IMR-90 (cell line): ENCODE data around the gene ABCC10. TPM values are rescaled to one million over a fixed set of nuclear protein-coding genes. Genes with fewer than 3 reads are reported as not detected.

Experiments used
- ATAC-seq: fragments of 200-7000 bp; cut with Tn5 transposase; 2 replicates; pipeline ENCODE4 v1.9.1; 2020; ENCODE audit warnings: low read depth, mild to moderate bottlenecking, moderate library complexity
- BruUV-seq: library from RNA; stranded (reverse); fragments of 400-500 nt; replicated peaks from 2 replicates; lab custom pipeline; 2021; lab: Mats Ljungman, UMichigan
- CTCF ChIA-PET: fragments of 300-600 bp; formaldehyde crosslinking; extraction: SDS; loops from one replicate; lab custom pipeline; 2021; ENCODE audit warnings: antibody characterized with exemption; lab: Yijun Ruan, JAX
- POLR2A ChIA-PET: fragments of 300-600 bp; sonication (Branson Sonifier 250); formaldehyde crosslinking; loops from one replicate; lab custom pipeline; 2022; ENCODE audit warnings: antibody characterized with exemption; ENCODE audit not compliant: unreplicated experiment; lab: Charles Lee
- DNase-seq: peaks from one replicate; pipeline ENCODE4 v3.0.0; 2013
- H2AFZ ChIP-seq: replicated peaks from 2 replicates; pipeline ENCODE3; 2013; ENCODE audit warnings: low read length, mild to moderate bottlenecking; ENCODE audit not compliant: poor library complexity
- H2AK5ac ChIP-seq: 2 replicates; pipeline ENCODE4 v1.6.1; 2013; ENCODE audit warnings: low read depth, low read length, inconsistent platforms
- H2AK9ac ChIP-seq: replicated peaks from 2 replicates; pipeline ENCODE3; 2013; ENCODE audit warnings: mild to moderate bottlenecking, low read depth, low read length, moderate library complexity; ENCODE audit not compliant: poor library complexity
- H2BK120ac ChIP-seq: 2 replicates; pipeline ENCODE4 v1.6.1; 2013; ENCODE audit warnings: low read depth, low read length, inconsistent platforms
- H2BK15ac ChIP-seq: 3 replicates; pipeline ENCODE4 v1.6.1; 2013; ENCODE audit warnings: low read depth, low read length, inconsistent platforms
- H2BK20ac ChIP-seq: 2 replicates; pipeline ENCODE4 v1.6.1; 2013; ENCODE audit warnings: low read depth, mild to moderate bottlenecking, inconsistent platforms, low read length, moderate library complexity
- H2BK5ac ChIP-seq: 2 replicates; pipeline ENCODE4 v1.6.1; 2013; ENCODE audit warnings: mild to moderate bottlenecking, low read depth, low read length, inconsistent platforms; ENCODE audit not compliant: poor library complexity, severe bottlenecking
- H3K14ac ChIP-seq: replicated peaks from 2 replicates; pipeline ENCODE4 v1.6.1; 2013; ENCODE audit warnings: low read depth, low read length, inconsistent platforms
- H3K18ac ChIP-seq: 2 replicates; pipeline ENCODE4 v1.6.1; 2013; ENCODE audit warnings: low read depth, low read length, control low read depth
- H3K23ac ChIP-seq: 2 replicates; pipeline ENCODE4 v1.6.1; 2013; ENCODE audit warnings: low read depth, low read length, inconsistent platforms
- H3K27ac ChIP-seq: 2 replicates; pipeline ENCODE4 v1.5.1; 2013; ENCODE audit warnings: mild to moderate bottlenecking, control low read depth, low read length; ENCODE audit not compliant: insufficient read depth
- H3K27me3 ChIP-seq: 2 replicates; pipeline ENCODE4 v1.6.1; 2013; ENCODE audit warnings: low read length; ENCODE audit not compliant: control insufficient read depth, insufficient read depth
- H3K36me3 ChIP-seq: 2 replicates; pipeline ENCODE4 v1.6.1; 2013; ENCODE audit warnings: low read length, mixed read lengths; ENCODE audit not compliant: control insufficient read depth, insufficient read depth
- H3K4ac ChIP-seq: 2 replicates; pipeline ENCODE4 v1.6.1; 2013; ENCODE audit warnings: low read depth, low read length, inconsistent platforms
- H3K4me1 ChIP-seq: 2 replicates; pipeline ENCODE4 v1.6.1; 2013; ENCODE audit warnings: low read length, mixed read lengths; ENCODE audit not compliant: control insufficient read depth, insufficient read depth
- H3K4me2 ChIP-seq: 2 replicates; pipeline ENCODE4 v1.6.1; 2013; ENCODE audit warnings: low read depth, mild to moderate bottlenecking, control low read depth, low read length, moderate library complexity
- H3K4me3 ChIP-seq: 2 replicates; pipeline ENCODE4 v1.5.1; 2013; ENCODE audit warnings: low read depth, mild to moderate bottlenecking, control low read depth, low read length, moderate library complexity; ENCODE audit not compliant: insufficient read depth
- H3K56ac ChIP-seq: 2 replicates; pipeline ENCODE4 v1.6.1; 2013; ENCODE audit warnings: low read length, inconsistent platforms; ENCODE audit not compliant: insufficient read depth; ENCODE audit errors: extremely low read depth
- H3K79me1 ChIP-seq, 2 experiments: 2 replicates each; pipeline ENCODE4 v1.6.1; 2013; ENCODE audit warnings: low read length in 2 of 2, inconsistent platforms in 1 of 2, low read depth in 1 of 2
- H3K9ac ChIP-seq: 2 replicates; pipeline ENCODE4 v1.6.1; 2013; ENCODE audit warnings: low read depth, low read length, control low read depth
- H3K9me1 ChIP-seq: 2 replicates; pipeline ENCODE4 v1.6.1; 2013; ENCODE audit warnings: low read length, inconsistent platforms; ENCODE audit not compliant: insufficient read depth
- H3K9me3 ChIP-seq: 2 replicates; pipeline ENCODE4 v1.6.1; 2013; ENCODE audit warnings: low read length; ENCODE audit not compliant: control insufficient read depth, insufficient read depth
- H4K20me1 ChIP-seq: 2 replicates; pipeline ENCODE4 v1.6.1; 2013; ENCODE audit warnings: low read length, inconsistent platforms; ENCODE audit not compliant: insufficient read depth
- H4K5ac ChIP-seq: 2 replicates; pipeline ENCODE4 v1.6.1; 2013; ENCODE audit warnings: mild to moderate bottlenecking, low read depth, low read length, control low read depth
- H4K8ac ChIP-seq, 2 experiments: 2 replicates each; pipeline ENCODE4 v1.6.1; 2013; ENCODE audit warnings: low read depth in 2 of 2, low read length in 2 of 2, control low read depth in 1 of 2, inconsistent platforms in 1 of 2
- H4K91ac ChIP-seq: 2 replicates; pipeline ENCODE4 v1.6.1; 2013; ENCODE audit warnings: low read depth, low read length, inconsistent platforms; ENCODE audit not compliant: insufficient read depth
- BHLHE40 ChIP-seq: fragments of 150-350 bp; IDR thresholded peaks from 2 replicates; pipeline ENCODE4 v1.6.1; 2016; ENCODE audit warnings: mild to moderate bottlenecking, low read depth, low read length
- POLR2A ChIP-seq: IDR thresholded peaks from 2 replicates; pipeline ENCODE4 v1.6.1; 2012; ENCODE audit warnings: mild to moderate bottlenecking, low read depth, low read length
- WGBS, 2 experiments: methylation state at CpG; one replicate each; pipeline versions ENCODE4 v1.1.5 to v1.1.7; 2013; ENCODE audit warnings: missing lambda C conversion rate in 2 of 2; ENCODE audit not compliant: insufficient read length in 1 of 2; ENCODE audit errors: extremely low coverage in 2 of 2; 5-methylcytosine and 5-hydroxymethylcytosine counted together
- dilution Hi-C: fragments of 300-500 bp; cut with HindIII; formaldehyde crosslinking; loops from one replicate; pipeline ENCODE4 v1.14.3; 2018; ENCODE audit warnings: low sequenced_read_pairs; ENCODE audit not compliant: unreplicated experiment
- in situ Hi-C: fragments of 300-500 bp; cut with MboI; formaldehyde crosslinking; loops from 3 replicates; pipeline ENCODE4 v1.14.3; 2019; ENCODE audit warnings: low sequenced_read_pairs, inconsistent platforms, mixed read lengths
- intact Hi-C: fragments of 100-400 bp; cut with micrococcal nuclease; formaldehyde crosslinking; loops from 2 replicates; pipeline ENCODE4 v1.10.0; 2022
- polyA plus RNA-seq, 3 experiments: library from polyadenylated mRNA; depleted of rRNA; stranded (reverse); fragments of >200 nt; gene quantifications; 2 replicates each; pipeline ENCODE4 v1.2.3, GENCODE V29; 2012; ENCODE audit warnings: low replicate concordance in 1 of 3
- total RNA-seq: library from RNA; depleted of rRNA; stranded (reverse); fragments of >200 nt; gene quantifications from 2 replicates; pipeline ENCODE4 v1.2.3, GENCODE V29; 2012
- TF ChIP-seq, protein P1 (sequence below): fragments of 150-350 bp; IDR thresholded peaks from 2 replicates; pipeline ENCODE4 v1.6.1; 2017; ENCODE audit warnings: mild to moderate bottlenecking, antibody characterized with exemption, low read length, low read depth

The ABCC10 gene
- total and polyA plus RNA-seq, 2 of the 4 experiments (the other 2 are of a cell fraction), result 7.0 to 26.3 TPM

DNA sequence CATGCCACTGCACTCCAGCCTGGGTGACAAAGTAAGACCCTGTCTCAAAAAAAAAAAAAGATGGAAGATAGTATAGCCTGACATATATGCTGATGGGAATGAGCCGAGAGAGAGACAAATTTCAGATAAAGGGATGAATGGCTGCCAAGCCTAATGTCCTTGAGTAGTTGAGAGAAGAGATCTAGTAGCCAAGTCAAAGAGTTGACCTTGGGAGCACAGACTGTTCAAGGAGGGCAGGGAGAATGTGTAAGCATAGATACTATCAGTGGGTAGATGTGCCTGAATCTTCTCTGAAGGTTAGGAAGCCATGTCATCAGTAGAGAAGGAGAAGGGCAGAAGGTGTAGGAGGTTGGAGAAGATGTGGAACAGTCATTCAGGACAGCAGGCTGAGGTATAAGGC, 20.0 kb upstream of the ABCC10 start:
- no CpG with 5 or more reads among the region's 1 CpG for WGBS, 2 experiments
- ChIA-PET CTCF (no interaction called here), POLR2A (no interaction called here)
- H4K5ac ChIP-seq, result no peak overlapping the region
- no peaks in the 10 kb centered on the region for H3K9me3 ChIP-seq
- H3K79me1 ChIP-seq, result no peaks in the 10 kb centered on the region
- no peaks in the 10 kb centered on the region for H3K9me1 ChIP-seq
- H2AFZ ChIP-seq, result no peak overlapping the region
- no peaks in the 10 kb centered on the region for H3K4me1 ChIP-seq
- H3K4ac ChIP-seq, result no peak overlapping the region
- no peak overlapping the region for H2BK20ac ChIP-seq
- no peak overlapping the region for H3K56ac ChIP-seq
- H2BK15ac ChIP-seq, result no peak overlapping the region
- no peak overlapping the region for H4K91ac ChIP-seq
- H3K27me3 ChIP-seq, result peaks cover 24% of the 10 kb centered on the region
- in situ Hi-C loops, result no loop called here
- no peak overlapping the region for H2AK5ac ChIP-seq
- no peak overlapping the region for H4K8ac ChIP-seq
- intact Hi-C loops, result no loop called here
- no peak for ATAC-seq
- H3K14ac ChIP-seq, result no peak overlapping the region
- H3K4me3 ChIP-seq, result no peak overlapping the region
- no peak overlapping the region for H2AK9ac ChIP-seq
- no peak overlapping the region for H3K23ac ChIP-seq
- no peaks in the 10 kb centered on the region for H4K20me1 ChIP-seq
- no peak for DNase-seq
- H2BK5ac ChIP-seq, result no peak overlapping the region
- BruUV-seq, result no TSS peak
- no peak overlapping the region for H3K4me2 ChIP-seq
- H3K18ac ChIP-seq, result no peak overlapping the region
- dilution Hi-C loops, result no loop called here
- no peak overlapping the region for H3K9ac ChIP-seq
- H3K27ac ChIP-seq, result no peak overlapping the region
- TF ChIP-seq BHLHE40, result no peak
- TF ChIP-seq, protein P1, sequence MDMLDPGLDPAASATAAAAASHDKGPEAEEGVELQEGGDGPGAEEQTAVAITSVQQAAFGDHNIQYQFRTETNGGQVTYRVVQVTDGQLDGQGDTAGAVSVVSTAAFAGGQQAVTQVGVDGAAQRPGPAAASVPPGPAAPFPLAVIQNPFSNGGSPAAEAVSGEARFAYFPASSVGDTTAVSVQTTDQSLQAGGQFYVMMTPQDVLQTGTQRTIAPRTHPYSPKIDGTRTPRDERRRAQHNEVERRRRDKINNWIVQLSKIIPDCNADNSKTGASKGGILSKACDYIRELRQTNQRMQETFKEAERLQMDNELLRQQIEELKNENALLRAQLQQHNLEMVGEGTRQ, result no peak
- TF ChIP-seq POLR2A, result no peak
- H3K36me3 ChIP-seq, result no peaks in the 10 kb centered on the region
- H2BK120ac ChIP-seq, result no peak overlapping the region
